Measurements from ENCODE around the gene COL18A1. TPM values are rescaled to one million over a fixed set of nuclear protein-coding genes. Genes with fewer than 3 reads are reported as not detected.

COL18A1 gene
- total RNA-seq, 1 experiment from 2014 or later, result 3.3 TPM

DNA sequence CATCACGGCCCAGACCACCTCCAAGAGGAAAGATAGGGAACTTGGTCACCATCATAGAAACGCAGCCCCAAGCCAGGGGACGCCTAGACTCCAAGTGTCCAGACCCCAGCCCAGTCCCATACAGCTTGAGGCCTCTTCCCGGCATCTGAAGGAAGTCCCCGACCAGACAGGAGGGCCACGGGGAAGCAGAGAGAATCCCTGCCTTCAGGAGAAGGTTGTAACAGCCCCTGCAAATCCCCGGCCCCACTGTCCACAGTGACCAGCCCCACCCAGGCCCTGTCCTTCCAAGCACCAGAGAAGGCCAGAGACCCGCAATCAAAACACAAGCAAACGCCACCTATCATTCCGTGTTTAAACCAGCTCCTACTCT lies 135.6 kb downstream of the COL18A1 start:
- CTCF ChIA-PET, result no interaction called here
- Histone ChIP-seq H3K4me3 (ENCODE audit: low read depth, low read length, poor library complexity, severe bottlenecking) (peak overlapping the region; percentile 79), H3K36me3 (ENCODE audit: insufficient read depth, low read length, poor library complexity, severe bottlenecking) (peaks cover 6% of the 10 kb centered on the region), H3K4me1 (ENCODE audit: insufficient read depth, low read length, poor library complexity, severe bottlenecking) (peaks cover 25% of the 10 kb centered on the region), H3K27ac (ENCODE audit: low read depth, low read length, poor library complexity, severe bottlenecking) (peak overlapping the region; percentile 28), H3K27me3 (replicated peaks; ENCODE audit: insufficient read depth, low read depth, low read length, poor library complexity) (no peaks in the 10 kb centered on the region), H3K9me3 (ENCODE audit: low read depth, low read length, poor library complexity, severe bottlenecking) (no peaks in the 10 kb centered on the region)
- POLR2A ChIA-PET (ENCODE audit: low non-redundant PET), result no interaction called here
- no peak for DNase-seq (ENCODE audit: low spot score)
- intact Hi-C loops (cut with micrococcal nuclease; ENCODE audit: unreplicated experiment), result loop anchor here (10.0 kb wide), 1 partner anchor 344 kb away; no protein-coding TSS in a partner anchor
- BruUV-seq (replicated peaks), result no TSS peak
- TF ChIP-seq EZH2 (IDR thresholded peaks at IDR 0.05; ENCODE audit: borderline replicate concordance, low read depth, low read length, poor library complexity, severe bottlenecking), result no peak
- TF ChIP-seq, protein P1, sequence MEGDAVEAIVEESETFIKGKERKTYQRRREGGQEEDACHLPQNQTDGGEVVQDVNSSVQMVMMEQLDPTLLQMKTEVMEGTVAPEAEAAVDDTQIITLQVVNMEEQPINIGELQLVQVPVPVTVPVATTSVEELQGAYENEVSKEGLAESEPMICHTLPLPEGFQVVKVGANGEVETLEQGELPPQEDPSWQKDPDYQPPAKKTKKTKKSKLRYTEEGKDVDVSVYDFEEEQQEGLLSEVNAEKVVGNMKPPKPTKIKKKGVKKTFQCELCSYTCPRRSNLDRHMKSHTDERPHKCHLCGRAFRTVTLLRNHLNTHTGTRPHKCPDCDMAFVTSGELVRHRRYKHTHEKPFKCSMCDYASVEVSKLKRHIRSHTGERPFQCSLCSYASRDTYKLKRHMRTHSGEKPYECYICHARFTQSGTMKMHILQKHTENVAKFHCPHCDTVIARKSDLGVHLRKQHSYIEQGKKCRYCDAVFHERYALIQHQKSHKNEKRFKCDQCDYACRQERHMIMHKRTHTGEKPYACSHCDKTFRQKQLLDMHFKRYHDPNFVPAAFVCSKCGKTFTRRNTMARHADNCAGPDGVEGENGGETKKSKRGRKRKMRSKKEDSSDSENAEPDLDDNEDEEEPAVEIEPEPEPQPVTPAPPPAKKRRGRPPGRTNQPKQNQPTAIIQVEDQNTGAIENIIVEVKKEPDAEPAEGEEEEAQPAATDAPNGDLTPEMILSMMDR (conservative IDR thresholded peaks at IDR 0.05; ENCODE audit: low read depth, low read length), result no peak

DNA sequence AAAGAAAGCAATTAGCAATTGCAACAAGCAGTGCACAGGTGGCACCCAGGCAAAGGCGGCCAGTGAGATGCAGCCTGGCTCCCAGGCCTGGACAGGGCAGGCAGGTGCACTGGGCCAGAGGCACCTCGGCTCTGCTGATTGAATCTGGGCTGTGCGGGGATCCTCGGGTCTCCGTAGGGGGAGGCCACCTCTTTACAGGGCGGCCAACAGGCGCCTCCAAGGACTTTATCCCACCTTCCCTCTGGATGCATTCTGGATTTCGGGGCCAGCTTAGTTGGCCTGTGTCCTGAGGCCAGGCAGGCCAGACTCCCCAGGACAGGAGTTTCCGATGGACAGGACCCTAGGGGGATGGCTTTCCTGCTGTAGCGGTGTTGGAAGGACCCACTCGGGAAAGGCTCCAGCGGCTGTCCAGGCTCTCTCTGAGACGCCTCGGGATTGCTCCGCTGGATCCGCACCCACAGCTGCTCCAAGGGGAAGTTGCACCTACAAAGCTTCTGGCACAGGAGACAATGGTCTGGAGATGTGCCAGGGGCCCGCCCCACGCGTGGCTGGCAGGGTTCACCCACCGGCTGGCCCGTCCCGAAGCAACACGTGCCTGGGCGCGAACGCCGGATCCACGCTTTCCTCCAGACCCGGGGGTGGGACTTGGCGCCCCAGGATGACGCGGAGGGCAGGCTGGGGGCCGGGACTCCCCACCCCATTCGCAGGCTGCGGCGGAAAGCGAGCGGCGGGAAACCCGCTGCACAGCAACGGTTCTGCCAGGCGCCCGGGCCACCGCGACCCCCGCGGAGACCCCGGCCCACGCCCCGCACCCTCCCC lies 136.5 kb downstream of the COL18A1 start:
- peaks cover 6% of the 10 kb centered on the region for H3K36me3 ChIP-seq (ENCODE audit: insufficient read depth, low read length, poor library complexity, severe bottlenecking)
- BruUV-seq (replicated peaks), result TSS peak; percentile 53
- peaks cover 25% of the 10 kb centered on the region for H3K4me1 ChIP-seq (ENCODE audit: insufficient read depth, low read length, poor library complexity, severe bottlenecking)
- no peaks in the 10 kb centered on the region for H3K9me3 ChIP-seq (ENCODE audit: low read depth, low read length, poor library complexity, severe bottlenecking)
- intact Hi-C loops (cut with micrococcal nuclease; ENCODE audit: unreplicated experiment), result loop anchor here (10.0 kb wide), 1 partner anchor 343 kb away; no protein-coding TSS in a partner anchor
- no peak for TF ChIP-seq EZH2 (IDR thresholded peaks at IDR 0.05; ENCODE audit: borderline replicate concordance, low read depth, low read length, poor library complexity, severe bottlenecking)
- TF ChIP-seq, protein P1 (conservative IDR thresholded peaks at IDR 0.05; ENCODE audit: low read depth, low read length), result no peak
- ChIA-PET POLR2A (ENCODE audit: low non-redundant PET) (no interaction called here), CTCF (no interaction called here)
- peak overlapping the region; percentile 79 for H3K4me3 ChIP-seq (ENCODE audit: low read depth, low read length, poor library complexity, severe bottlenecking)
- peak; percentile 83 for DNase-seq (ENCODE audit: low spot score)
- H3K27me3 ChIP-seq (replicated peaks; ENCODE audit: insufficient read depth, low read depth, low read length, poor library complexity), result no peaks in the 10 kb centered on the region
- H3K27ac ChIP-seq (ENCODE audit: low read depth, low read length, poor library complexity, severe bottlenecking), result peak overlapping the region; percentile 87

DNA sequence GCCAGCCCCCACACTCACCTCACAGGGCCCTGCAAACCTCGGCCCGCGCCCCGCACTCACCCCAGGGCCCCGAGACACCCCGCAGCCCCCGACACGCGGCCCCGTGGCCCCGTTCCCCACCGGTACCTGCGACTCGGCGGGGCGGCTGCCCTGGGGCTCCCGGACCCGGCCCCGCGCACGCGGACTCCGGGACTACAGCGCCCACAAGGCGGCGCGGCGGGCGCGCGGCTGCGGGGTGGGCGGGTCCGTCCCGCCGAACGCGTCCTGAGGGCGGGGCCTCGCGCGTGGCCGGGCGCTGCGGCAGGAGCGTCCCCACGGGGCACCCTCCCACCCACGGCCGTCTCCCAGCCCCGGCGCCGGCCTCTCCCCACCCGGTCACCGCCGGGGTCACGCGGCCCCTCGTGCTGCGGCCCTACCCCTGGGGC lies 137.3 kb downstream of the COL18A1 start, which contains the start of gene SLC19A1:
Gene SLC19A1, minus strand, starts transcription at position 199 of the 425 bp plus-strand sequence. CDS start 4,481 bp downstream, outside the sequence.
- no TSS peak for BruUV-seq (replicated peaks)
- peaks cover 25% of the 10 kb centered on the region for H3K4me1 ChIP-seq (ENCODE audit: insufficient read depth, low read length, poor library complexity, severe bottlenecking)
- no peaks in the 10 kb centered on the region for H3K36me3 ChIP-seq (ENCODE audit: insufficient read depth, low read length, poor library complexity, severe bottlenecking)
- peak; percentile 82 for DNase-seq (ENCODE audit: low spot score)
- intact Hi-C loops (cut with micrococcal nuclease; ENCODE audit: unreplicated experiment), result loop anchor here (10.0 kb wide), 1 partner anchor 343 kb away; no protein-coding TSS in a partner anchor
- CTCF ChIA-PET, result no interaction called here
- H3K27ac ChIP-seq (ENCODE audit: low read depth, low read length, poor library complexity, severe bottlenecking), result peak within 1 kb of the TSS; percentile 87
- no peaks in the 10 kb centered on the region for H3K27me3 ChIP-seq (replicated peaks; ENCODE audit: insufficient read depth, low read depth, low read length, poor library complexity)
- H3K4me3 ChIP-seq (ENCODE audit: low read depth, low read length, poor library complexity, severe bottlenecking), result peak within 1 kb of the TSS; percentile 79
- TF ChIP-seq, protein P1 (conservative IDR thresholded peaks at IDR 0.05; ENCODE audit: low read depth, low read length), result no peak
- TF ChIP-seq EZH2 (IDR thresholded peaks at IDR 0.05; ENCODE audit: borderline replicate concordance, low read depth, low read length, poor library complexity, severe bottlenecking), result no peak
- no peaks in the 10 kb centered on the region for H3K9me3 ChIP-seq (ENCODE audit: low read depth, low read length, poor library complexity, severe bottlenecking)
- POLR2A ChIA-PET (ENCODE audit: low non-redundant PET), result no interaction called here
